Fibroblast of skin of abdomen (primary cell): ENCODE results near the gene TFPI.
"Not testable (repeated sequence)": the region's sequence is repeated elsewhere in the genome, so short reads cannot be mapped to it uniquely, and the experiment has no call there.

ENCODE experiments used
- DNase-seq: peaks from one replicate; pipeline ENCODE4 v3.0.0-alpha.2; 2013

Gene TFPI

DNA sequence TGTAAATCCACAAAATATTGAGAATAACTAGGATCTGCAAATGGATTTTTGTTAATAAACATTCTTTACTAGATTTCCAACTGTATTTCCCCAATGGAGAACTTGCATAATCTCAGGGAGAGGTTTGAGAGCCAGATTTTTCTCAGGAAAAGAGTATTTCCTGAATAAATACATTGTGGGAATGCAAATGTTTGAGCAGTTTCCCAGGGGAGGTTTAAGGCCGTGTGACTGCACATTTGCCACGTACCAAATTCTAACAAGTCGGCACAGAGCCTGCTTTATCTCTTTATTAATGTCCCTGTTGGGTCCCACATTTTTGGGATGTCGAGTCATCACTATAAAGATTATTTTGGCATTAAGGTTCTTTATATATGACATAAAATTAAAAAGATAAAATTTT lies 27.0 kb downstream of the TFPI start:
- DNase-seq = peak; percentile 43

DNA sequence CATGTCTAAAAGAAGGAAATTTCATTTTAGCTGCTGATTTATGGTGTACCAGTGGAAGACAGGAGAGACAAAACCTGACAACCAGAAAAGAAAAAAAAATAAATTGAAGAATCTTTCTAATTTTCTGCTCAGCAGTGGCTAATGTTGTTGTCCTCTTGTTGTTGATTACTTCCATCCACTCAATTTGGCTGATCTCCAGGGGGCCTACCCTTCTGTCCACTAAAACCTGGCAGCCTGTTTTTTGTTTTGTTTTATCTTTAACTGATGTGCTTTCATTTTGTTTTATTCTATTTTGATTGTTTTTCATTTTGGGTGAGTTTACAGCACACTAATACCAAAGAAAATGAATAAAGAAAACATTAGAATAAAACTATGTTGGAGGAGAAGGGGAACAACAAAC lies 27.4 kb downstream of the TFPI start:
- no peak for DNase-seq

DNA sequence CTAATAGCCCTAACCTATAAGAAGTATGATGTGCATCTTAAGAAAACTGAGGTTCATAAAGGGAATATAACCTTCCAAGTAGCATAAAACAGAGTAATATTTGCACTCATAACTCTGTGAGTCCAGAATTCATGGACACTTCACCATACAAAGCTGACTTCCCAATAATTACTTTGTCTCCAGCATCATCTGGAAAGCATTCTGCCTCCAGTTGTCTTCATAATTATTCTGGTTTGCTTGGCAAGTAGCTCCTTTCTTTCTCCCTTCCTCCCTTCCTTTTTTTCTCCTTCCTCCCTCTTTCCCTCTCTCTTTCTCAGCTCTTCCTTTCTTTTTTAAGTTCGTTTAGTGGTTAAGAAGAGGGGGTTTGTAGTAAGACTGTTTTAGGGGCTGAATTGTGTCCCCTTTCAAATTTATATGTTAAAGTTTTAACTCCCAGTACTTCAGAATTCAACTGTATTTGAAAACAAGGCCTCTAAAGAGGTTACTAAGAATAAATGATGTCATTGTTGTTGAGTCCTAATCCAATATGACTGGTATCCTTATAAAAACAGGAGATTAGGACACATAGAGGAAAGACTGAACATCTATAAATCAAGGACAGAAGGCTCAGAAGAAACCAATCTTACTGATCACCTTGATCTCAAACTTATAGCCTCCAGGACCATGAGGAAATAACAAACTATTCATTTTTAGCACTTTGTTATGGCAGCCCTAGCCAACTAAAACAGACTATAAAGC lies 28.9 kb downstream of the TFPI start:
- DNase-seq = no peak

DNA sequence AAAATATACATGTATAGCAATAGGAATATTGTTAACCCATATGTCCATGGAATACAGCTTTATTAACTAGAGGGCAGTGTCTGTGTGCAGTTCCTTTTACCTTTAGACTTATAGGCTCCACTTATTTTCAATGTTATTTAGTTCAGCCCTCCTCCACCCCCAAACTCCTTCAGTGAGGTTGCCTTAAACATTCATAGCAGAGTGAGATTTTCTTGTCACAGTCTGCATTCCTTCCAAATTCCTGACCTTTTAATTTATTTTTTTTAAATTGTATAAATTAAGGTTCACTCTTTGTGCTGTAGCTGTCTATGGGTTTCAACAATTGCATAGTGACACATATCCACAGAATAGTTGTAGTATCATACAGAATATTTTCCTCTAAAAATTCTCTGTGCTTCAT lies 30.9 kb downstream of the TFPI start:
- no peak for DNase-seq

GRCh38 chr2:187520121-187520624 lies 34.1 kb downstream of the TFPI start:
- DNase-seq = no peak

- DNase-seq = no peak
Observed at GRCh38 chr2:187519419-187520120, 34.7 kb downstream of the TFPI start.

- DNase-seq = not testable (repeated sequence)
Observed at GRCh38 chr2:187517750-187518361, 36.4 kb downstream of the TFPI start.

GRCh38 chr2:187516630-187517510 lies 37.4 kb downstream of the TFPI start:
- DNase-seq = not testable (repeated sequence)

DNA sequence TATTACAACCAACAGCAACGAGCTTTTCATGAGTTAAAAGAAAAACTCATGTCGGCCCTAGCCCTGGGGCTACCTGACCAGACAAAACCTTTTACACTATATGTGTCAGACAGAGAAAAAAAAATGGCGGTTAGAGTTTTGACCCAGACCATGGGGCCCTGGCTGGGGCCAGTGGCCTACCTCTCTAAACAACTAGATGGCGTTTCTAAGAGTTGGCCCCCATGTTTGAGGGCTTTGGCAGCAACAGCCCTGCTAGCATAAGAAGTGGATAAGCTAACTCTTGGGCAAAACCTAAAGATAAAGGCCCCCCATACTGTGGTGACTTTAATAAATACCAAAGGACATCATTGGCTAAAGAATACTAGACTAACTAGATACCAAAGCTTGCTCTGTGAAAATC lies 39.3 kb downstream of the TFPI start:
- DNase-seq = no peak

DNA sequence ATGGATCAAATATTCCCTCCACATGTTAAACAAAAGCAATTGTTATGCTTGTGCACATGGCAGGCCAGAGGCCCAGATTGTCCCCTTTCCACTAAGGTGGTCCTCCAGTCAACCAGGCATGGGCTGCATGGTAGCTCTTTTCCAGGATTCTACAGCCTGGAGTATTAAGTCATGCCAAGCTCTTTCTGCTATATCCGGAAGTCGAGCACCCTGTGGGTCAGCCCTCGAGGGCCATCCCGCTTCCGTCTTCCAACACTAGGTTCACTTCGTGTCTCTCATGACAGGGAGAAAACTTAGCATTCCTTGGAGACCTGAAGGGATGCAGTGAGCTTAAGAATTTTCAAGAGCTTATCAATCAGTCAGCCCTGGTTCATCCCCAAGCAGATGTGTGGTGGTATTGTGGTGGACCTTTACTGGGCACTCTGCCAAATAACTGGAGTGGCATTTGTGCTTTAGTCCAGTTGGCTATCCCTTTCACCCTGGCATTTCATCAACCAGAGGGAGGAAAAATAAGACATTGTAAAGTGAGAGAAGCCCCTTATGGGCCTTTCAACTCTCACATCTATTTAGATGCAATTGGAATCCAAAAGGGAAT lies 39.9 kb downstream of the TFPI start:
- not testable (repeated sequence) for DNase-seq

- not testable (repeated sequence) for DNase-seq
Observed at GRCh38 chr2:187513460-187514234, 40.6 kb downstream of the TFPI start.

DNA sequence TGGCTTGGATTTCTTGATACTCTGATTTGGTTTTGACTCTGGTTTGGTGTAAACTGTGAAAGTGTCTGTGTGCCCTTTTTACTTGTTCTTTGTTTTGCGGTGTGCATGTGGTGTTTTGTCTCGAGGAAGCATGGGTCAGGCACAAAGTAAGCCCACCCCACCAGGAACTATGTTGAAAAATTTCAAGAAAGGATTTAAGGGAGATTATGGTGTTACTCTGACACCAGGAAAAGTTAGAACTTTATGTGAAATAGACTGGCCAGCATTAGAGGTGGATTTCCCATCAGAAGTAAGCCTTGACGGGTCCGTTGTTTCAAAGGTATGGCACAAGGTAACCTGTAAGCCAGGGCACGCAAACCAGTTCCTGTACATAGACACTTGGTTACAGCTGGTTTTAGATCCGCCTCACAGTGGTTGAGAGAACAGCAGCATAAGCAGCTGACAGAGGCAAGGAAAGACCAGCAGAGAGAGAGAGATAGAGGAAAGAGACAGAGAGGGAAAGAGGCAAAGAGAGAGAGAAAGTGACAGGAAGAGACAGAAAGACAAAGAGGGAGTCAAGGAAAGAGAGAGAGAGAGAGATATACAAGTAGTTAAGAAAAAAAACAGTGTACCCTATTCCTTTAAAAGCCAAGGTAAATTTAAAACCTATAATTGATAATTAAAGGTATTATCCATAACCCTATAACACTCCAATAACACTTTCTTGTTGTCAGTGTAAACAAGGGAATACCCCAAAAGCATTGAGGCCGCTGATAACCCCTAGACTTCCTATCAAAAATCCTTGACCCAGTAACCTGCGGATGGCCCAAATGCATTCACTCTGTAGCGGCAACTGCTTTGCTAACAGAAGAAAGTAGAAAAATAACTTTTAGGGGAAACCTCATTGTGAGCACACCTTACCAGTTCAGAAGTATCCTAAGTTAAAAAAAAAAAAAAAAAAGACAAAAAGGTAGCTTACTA lies 42.6 kb downstream of the TFPI start:
- no peak for DNase-seq

- DNase-seq = not testable (repeated sequence)
Observed at GRCh38 chr2:187510419-187511355, 43.5 kb downstream of the TFPI start.

- DNase-seq = no peak
Observed at GRCh38 chr2:187509667-187510417, 44.4 kb downstream of the TFPI start.

DNA sequence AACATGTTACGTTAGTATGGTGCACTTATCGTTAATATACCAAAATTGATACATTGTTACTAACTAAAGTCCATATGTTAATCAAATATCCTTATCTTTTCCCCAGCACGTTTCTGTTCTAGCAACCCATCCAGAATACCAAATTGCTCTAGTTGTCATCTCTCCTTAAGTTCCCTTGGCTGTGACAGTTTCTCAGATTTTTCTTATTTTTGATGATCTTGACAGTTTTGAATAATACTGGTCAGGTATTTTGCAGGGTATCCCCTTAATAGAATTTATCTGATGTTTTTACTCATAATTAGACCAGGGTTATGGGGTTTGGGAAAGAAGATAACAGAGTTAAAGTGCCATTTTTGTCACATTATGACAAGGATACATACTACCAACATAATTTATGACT lies 47.8 kb downstream of the TFPI start:
- no peak for DNase-seq

DNA sequence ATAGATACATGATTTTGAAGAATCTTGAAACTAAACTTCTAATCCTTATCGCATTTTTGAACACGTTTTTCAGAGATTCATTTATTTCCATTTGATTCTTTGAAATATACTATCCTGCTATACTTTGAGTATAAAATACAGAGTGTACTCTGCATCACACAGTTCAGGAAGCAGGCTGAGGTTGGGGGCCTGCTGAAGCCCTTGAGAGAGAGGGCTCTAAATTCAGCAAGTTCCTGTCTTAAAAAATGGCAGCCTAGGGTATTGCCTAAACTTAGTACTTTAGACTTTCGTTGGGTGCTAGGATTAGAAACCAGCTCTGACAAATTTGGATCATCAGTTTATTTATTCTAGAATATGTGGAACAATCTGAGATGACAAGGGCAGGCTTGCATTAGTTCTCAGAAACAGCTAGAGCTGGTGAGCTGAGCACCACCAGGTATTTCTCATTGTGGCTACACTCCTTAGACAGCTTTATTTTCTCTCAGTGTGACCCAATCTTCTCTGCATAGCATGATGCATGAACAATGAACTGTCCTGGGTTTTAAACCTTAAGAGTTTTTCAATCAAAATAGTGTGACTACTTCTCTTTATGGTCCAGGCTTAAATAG lies 49.1 kb downstream of the TFPI start:
- DNase-seq = no peak

DNA sequence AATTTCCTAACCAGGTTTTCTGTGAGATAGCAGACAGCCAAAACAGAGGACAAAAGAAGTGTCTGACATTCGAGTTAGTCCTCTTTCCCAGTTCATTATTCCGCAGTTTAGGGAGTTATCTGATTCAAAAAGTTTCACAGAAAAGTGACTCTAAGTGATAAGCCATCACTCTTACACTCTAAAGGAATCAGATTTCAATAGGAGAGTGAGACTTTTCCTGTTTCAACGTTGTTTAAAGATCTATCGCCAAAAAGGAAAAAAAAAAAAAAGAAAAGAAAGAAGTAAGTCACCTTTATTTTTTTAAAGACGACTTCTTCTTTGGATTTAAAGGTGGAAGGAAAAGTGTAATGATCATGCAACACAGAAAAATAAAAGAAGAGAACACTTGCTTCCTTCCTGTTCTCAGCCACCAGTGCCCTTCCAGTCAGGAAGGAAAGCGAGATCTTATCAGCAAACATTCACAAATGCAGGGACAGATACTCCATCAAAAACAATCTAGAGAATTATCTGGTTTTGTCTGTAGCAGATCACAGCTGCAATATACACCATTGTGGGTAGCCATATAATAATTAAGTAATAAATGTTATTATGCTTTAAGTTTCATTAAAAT lies 49.8 kb downstream of the TFPI start:
- no peak for DNase-seq
